HUES48 (cell line): ENCODE data around the gene MRM1.
A peak's percentile ranks its signal among the peaks of the same experiment; 100 is the strongest.

Experiments used
- H3K27ac ChIP-seq: one replicate; pipeline ENCODE4 v1.7.0; 2013; ENCODE audit warnings: low read depth, low read length, inconsistent platforms
- H3K27me3 ChIP-seq: 2 replicates; pipeline ENCODE4 v1.6.1; 2013; ENCODE audit warnings: mild to moderate bottlenecking, low read length; ENCODE audit not compliant: control insufficient read depth, insufficient read depth
- H3K36me3 ChIP-seq: 2 replicates; pipeline ENCODE4 v1.6.1; 2013; ENCODE audit warnings: low read length; ENCODE audit not compliant: control insufficient read depth, insufficient read depth
- H3K4me1 ChIP-seq: 2 replicates; pipeline ENCODE4 v1.6.1; 2013; ENCODE audit warnings: mild to moderate bottlenecking, low read length; ENCODE audit not compliant: control insufficient read depth, insufficient read depth
- H3K4me3 ChIP-seq: 2 replicates; pipeline ENCODE4 v1.5.1; 2013; ENCODE audit warnings: mild to moderate bottlenecking, low read depth, low read length
- H3K9ac ChIP-seq: 2 replicates; pipeline ENCODE4 v1.6.1; 2013; ENCODE audit warnings: mild to moderate bottlenecking, low read depth, low read length, moderate library complexity
- H3K9me3 ChIP-seq: 2 replicates; pipeline ENCODE4 v1.6.1; 2013; ENCODE audit warnings: low read length; ENCODE audit not compliant: control insufficient read depth, insufficient read depth

Gene MRM1

GRCh38 chr17:36601303-36602029, at the start of gene MRM1:
MRM1 (plus strand) TSS chr17:36601583; CDS start chr17:36601811, 228 bp downstream.
- H3K27ac ChIP-seq: peak within 1 kb of the TSS; percentile 92
- no peaks in the 10 kb centered on the region for H3K27me3 ChIP-seq
- peak within 1 kb of the TSS; percentile 72 for H3K9ac ChIP-seq
- peak within 1 kb of the TSS; percentile 77 for H3K4me3 ChIP-seq
- peaks cover 31% of the 10 kb centered on the region for H3K36me3 ChIP-seq
- no peaks in the 10 kb centered on the region for H3K9me3 ChIP-seq
- H3K4me1 ChIP-seq: peaks cover 14% of the 10 kb centered on the region

- H3K4me1 ChIP-seq: no peaks in the 10 kb centered on the region
- no peak overlapping the region for H3K4me3 ChIP-seq
- no peaks in the 10 kb centered on the region for H3K27me3 ChIP-seq
- H3K9me3 ChIP-seq: no peaks in the 10 kb centered on the region
- H3K9ac ChIP-seq: no peak overlapping the region
- peaks cover 30% of the 10 kb centered on the region for H3K36me3 ChIP-seq
- no peak overlapping the region for H3K27ac ChIP-seq
These were observed 47.9 kb upstream of the MRM1 start for GRCh38 chr17:36553459-36553858.

GRCh38 chr17:36566081-36566480, 35.3 kb upstream of the MRM1 start:
- Histone ChIP-seq H3K36me3 (peaks cover 80% of the 10 kb centered on the region), H3K27ac (no peak overlapping the region), H3K27me3 (no peaks in the 10 kb centered on the region), H3K9ac (no peak overlapping the region), H3K4me3 (no peak overlapping the region), H3K4me1 (no peaks in the 10 kb centered on the region), H3K9me3 (no peaks in the 10 kb centered on the region)

- Histone ChIP-seq H3K4me3 (no peak overlapping the region), H3K27ac (no peak overlapping the region), H3K27me3 (no peaks in the 10 kb centered on the region), H3K4me1 (no peaks in the 10 kb centered on the region), H3K36me3 (peaks cover 54% of the 10 kb centered on the region), H3K9ac (no peak overlapping the region), H3K9me3 (no peaks in the 10 kb centered on the region)
These were observed 26.4 kb upstream of the MRM1 start for GRCh38 chr17:36575028-36575427.

- peaks cover 58% of the 10 kb centered on the region for H3K36me3 ChIP-seq
- no peaks in the 10 kb centered on the region for H3K9me3 ChIP-seq
- no peak overlapping the region for H3K27ac ChIP-seq
- H3K4me1 ChIP-seq: no peaks in the 10 kb centered on the region
- H3K4me3 ChIP-seq: no peak overlapping the region
- H3K9ac ChIP-seq: no peak overlapping the region
- no peaks in the 10 kb centered on the region for H3K27me3 ChIP-seq
These were observed 24.6 kb upstream of the MRM1 start for GRCh38 chr17:36576793-36577192.

GRCh38 chr17:36578671-36579070, 22.7 kb upstream of the MRM1 start:
- peaks cover 64% of the 10 kb centered on the region for H3K36me3 ChIP-seq
- no peaks in the 10 kb centered on the region for H3K4me1 ChIP-seq
- no peak overlapping the region for H3K27ac ChIP-seq
- no peaks in the 10 kb centered on the region for H3K27me3 ChIP-seq
- no peak overlapping the region for H3K4me3 ChIP-seq
- no peak overlapping the region for H3K9ac ChIP-seq
- H3K9me3 ChIP-seq: no peaks in the 10 kb centered on the region

- Histone ChIP-seq H3K36me3 (peaks cover 83% of the 10 kb centered on the region), H3K9ac (no peak overlapping the region), H3K4me1 (no peaks in the 10 kb centered on the region), H3K27me3 (no peaks in the 10 kb centered on the region), H3K9me3 (no peaks in the 10 kb centered on the region), H3K4me3 (no peak overlapping the region), H3K27ac (no peak overlapping the region)
These were observed 17.6 kb upstream of the MRM1 start for GRCh38 chr17:36583787-36584186.

GRCh38 chr17:36586138-36586537, 15.2 kb upstream of the MRM1 start:
- H3K27me3 ChIP-seq: no peaks in the 10 kb centered on the region
- peaks cover 76% of the 10 kb centered on the region for H3K36me3 ChIP-seq
- H3K4me1 ChIP-seq: peaks cover 2% of the 10 kb centered on the region

GRCh38 chr17:36590082-36590481, 11.3 kb upstream of the MRM1 start:
- peaks cover 48% of the 10 kb centered on the region for H3K36me3 ChIP-seq
- no peak overlapping the region for H3K9ac ChIP-seq
- no peaks in the 10 kb centered on the region for H3K27me3 ChIP-seq
- no peak overlapping the region for H3K4me3 ChIP-seq
- H3K9me3 ChIP-seq: no peaks in the 10 kb centered on the region
- peaks cover 14% of the 10 kb centered on the region for H3K4me1 ChIP-seq
- no peak overlapping the region for H3K27ac ChIP-seq

More at GRCh38 chr17:36586138-36586537, 15.2 kb upstream of the MRM1 start:
- H3K27ac ChIP-seq: no peak overlapping the region
- H3K9ac ChIP-seq: no peak overlapping the region
- no peak overlapping the region for H3K4me3 ChIP-seq
- no peaks in the 10 kb centered on the region for H3K9me3 ChIP-seq

GRCh38 chr17:36591434-36592315, 9.7 kb upstream of the MRM1 start, which contains the start of gene DHRS11:
DHRS11 (plus strand) TSS chr17:36591879; CDS start chr17:36592010, 131 bp downstream.
- Histone ChIP-seq H3K27me3 (no peaks in the 10 kb centered on the region), H3K9ac (peak within 1 kb of the TSS; percentile 71), H3K4me3 (peak within 1 kb of the TSS; percentile 85), H3K4me1 (peaks cover 14% of the 10 kb centered on the region), H3K9me3 (no peaks in the 10 kb centered on the region), H3K36me3 (peaks cover 45% of the 10 kb centered on the region), H3K27ac (peak within 1 kb of the TSS; percentile 87)

GRCh38 chr17:36592316-36592715, 9.1 kb upstream of the MRM1 start:
- Histone ChIP-seq H3K27ac (peak overlapping the region; percentile 87), H3K9me3 (no peaks in the 10 kb centered on the region), H3K4me3 (peak overlapping the region; percentile 85), H3K4me1 (peaks cover 14% of the 10 kb centered on the region), H3K27me3 (no peaks in the 10 kb centered on the region), H3K36me3 (peaks cover 44% of the 10 kb centered on the region), H3K9ac (0 out of 2 replicates have a peak overlapping the region, but pooled peaks have one; percentile 22)
